ENCODE data around the gene TM4SF4. TPM values are rescaled to one million over a fixed set of nuclear protein-coding genes. Genes with fewer than 3 reads are reported as not detected.
A peak's percentile ranks its signal among the peaks of the same experiment; 100 is the strongest.

TM4SF4 gene
- total RNA-seq, 1 experiment from 2014 or later = 2.7 TPM

DNA sequence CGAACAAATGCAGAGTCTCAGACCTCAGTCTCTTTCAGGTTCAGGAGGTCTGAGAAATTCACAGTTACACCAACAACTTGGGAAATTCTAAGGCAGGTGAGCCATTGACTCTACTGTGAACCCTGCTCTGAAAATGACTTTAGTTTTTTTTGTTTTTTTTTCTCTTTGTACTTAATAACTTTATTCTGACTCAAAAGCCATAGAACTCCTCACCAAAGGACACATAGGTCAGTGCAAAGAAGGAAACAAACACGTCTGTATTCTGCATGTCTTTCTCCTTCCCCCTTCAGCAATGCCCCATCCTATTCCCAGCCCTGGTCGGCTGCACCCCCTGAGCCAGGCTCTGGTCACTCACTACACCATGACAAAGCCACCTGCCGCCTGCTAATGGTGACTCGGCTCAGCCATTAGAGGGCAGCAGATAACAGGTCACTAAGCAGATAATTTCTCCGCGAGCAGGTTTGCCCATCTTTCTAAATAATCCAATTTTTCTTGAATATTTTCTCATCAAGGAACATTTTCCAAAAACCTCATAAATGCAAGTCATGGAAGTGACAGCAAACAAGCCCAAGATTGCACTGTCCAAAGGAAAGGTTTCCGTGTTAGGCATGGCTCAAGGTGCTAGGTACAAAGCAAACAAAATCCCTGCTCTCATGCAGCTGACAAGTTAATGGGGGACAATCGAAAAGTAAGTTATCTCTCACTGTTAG lies 37.7 kb downstream of the TM4SF4 start:
- intact Hi-C loops (cut with micrococcal nuclease; ENCODE audit: unreplicated experiment) = loop anchor here (1.0 to 5.0 kb wide), 5 partner anchors 17 to 301 kb away; partner anchors contain the start of genes COMMD2 and RNF13
- no peak overlapping the region for H3K4me3 ChIP-seq (ENCODE audit: low read depth, low read length)
- H3K4me1 ChIP-seq = peaks cover 24% of the 10 kb centered on the region
- peak; percentile 70 to 76 for DNase-seq
- Mint-ChIP-seq H3K4me3 (ENCODE audit: unreplicated experiment) (peak overlapping the region; percentile 17), H3K27ac (ENCODE audit: unreplicated experiment) (peak overlapping the region; percentile 22), H3K9me3 (ENCODE audit: unreplicated experiment) (no peaks in the 10 kb centered on the region), H3K4me1 (ENCODE audit: low read depth, unreplicated experiment) (peaks cover 20% of the 10 kb centered on the region), H3K36me3 (ENCODE audit: insufficient read depth, unreplicated experiment) (peaks cover 5% of the 10 kb centered on the region), H3K27me3 (ENCODE audit: insufficient read depth, unreplicated experiment) (no peaks in the 10 kb centered on the region)
- TF ChIP-seq, protein P1, sequence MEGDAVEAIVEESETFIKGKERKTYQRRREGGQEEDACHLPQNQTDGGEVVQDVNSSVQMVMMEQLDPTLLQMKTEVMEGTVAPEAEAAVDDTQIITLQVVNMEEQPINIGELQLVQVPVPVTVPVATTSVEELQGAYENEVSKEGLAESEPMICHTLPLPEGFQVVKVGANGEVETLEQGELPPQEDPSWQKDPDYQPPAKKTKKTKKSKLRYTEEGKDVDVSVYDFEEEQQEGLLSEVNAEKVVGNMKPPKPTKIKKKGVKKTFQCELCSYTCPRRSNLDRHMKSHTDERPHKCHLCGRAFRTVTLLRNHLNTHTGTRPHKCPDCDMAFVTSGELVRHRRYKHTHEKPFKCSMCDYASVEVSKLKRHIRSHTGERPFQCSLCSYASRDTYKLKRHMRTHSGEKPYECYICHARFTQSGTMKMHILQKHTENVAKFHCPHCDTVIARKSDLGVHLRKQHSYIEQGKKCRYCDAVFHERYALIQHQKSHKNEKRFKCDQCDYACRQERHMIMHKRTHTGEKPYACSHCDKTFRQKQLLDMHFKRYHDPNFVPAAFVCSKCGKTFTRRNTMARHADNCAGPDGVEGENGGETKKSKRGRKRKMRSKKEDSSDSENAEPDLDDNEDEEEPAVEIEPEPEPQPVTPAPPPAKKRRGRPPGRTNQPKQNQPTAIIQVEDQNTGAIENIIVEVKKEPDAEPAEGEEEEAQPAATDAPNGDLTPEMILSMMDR (IDR thresholded peaks at IDR 0.05; ENCODE audit: insufficient read depth in 1 of 2, low read depth in 1 of 2, low read length in 1 of 2, severe bottlenecking in 1 of 2, unreplicated experiment in 1 of 2) = peak; percentile 75 to 86
- ChIA-PET CTCF (interaction anchor here (0.6 kb wide), 1 partner anchor 216 kb away, joined by 6 read pairs; no protein-coding TSS in a partner anchor), POLR2A (no interaction called here)
- no TSS peak for BruUV-seq (replicated peaks)
- no peaks in the 10 kb centered on the region for H3K36me3 ChIP-seq (ENCODE audit: control insufficient read depth, insufficient read depth, low read length)
- H3K9me3 ChIP-seq = no peaks in the 10 kb centered on the region
- H3K27me3 ChIP-seq (replicated peaks; ENCODE audit: control insufficient read depth, insufficient read depth, low read length) = no peaks in the 10 kb centered on the region

DNA sequence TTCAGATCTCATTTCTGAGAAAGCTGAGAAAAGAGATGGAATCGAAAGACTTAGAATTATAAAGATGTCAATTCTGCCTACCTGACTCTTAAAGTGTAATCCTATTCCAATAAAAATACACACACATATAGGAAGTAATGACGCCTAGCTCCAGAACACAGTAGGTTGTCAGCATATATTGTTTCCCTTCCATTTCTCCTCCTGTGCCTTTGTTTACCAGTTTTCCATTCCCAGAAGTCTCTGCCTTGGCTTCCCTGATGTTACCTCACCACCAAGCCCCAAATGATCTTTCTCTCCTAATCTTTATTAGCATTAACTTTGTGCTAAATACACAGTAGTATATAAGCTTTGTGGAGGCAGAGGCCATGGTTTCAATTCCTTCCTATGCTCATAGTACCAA lies 40.0 kb downstream of the TM4SF4 start:
- peaks cover 4% of the 10 kb centered on the region for H3K4me1 ChIP-seq
- no peaks in the 10 kb centered on the region for H3K27me3 ChIP-seq (replicated peaks; ENCODE audit: control insufficient read depth, insufficient read depth, low read length)
- H3K4me1 Mint-ChIP-seq (ENCODE audit: low read depth, unreplicated experiment) = peaks cover 7% of the 10 kb centered on the region
- BruUV-seq (replicated peaks) = no TSS peak
- intact Hi-C loops (cut with micrococcal nuclease; ENCODE audit: unreplicated experiment) = loop anchor here (5.0 kb wide), 1 partner anchor 258 kb away; no protein-coding TSS in a partner anchor
- H3K27ac Mint-ChIP-seq (ENCODE audit: unreplicated experiment) = no peak overlapping the region
- ChIA-PET POLR2A (no interaction called here), CTCF (interaction anchor here (1.0 kb wide), 1 partner anchor 203 kb away, joined by 4 read pairs; no protein-coding TSS in a partner anchor)
- no peaks in the 10 kb centered on the region for H3K9me3 Mint-ChIP-seq (ENCODE audit: unreplicated experiment)
- no peaks in the 10 kb centered on the region for H3K9me3 ChIP-seq
- TF ChIP-seq, protein P1 (IDR thresholded peaks at IDR 0.05; ENCODE audit: insufficient read depth in 1 of 2, low read depth in 1 of 2, low read length in 1 of 2, severe bottlenecking in 1 of 2, unreplicated experiment in 1 of 2) = no peak
- no peak overlapping the region for H3K4me3 Mint-ChIP-seq (ENCODE audit: unreplicated experiment)
- H3K36me3 Mint-ChIP-seq (ENCODE audit: insufficient read depth, unreplicated experiment) = peaks cover 11% of the 10 kb centered on the region
- H3K36me3 ChIP-seq (ENCODE audit: control insufficient read depth, insufficient read depth, low read length) = no peaks in the 10 kb centered on the region
- DNase-seq = no peak
- H3K27me3 Mint-ChIP-seq (ENCODE audit: insufficient read depth, unreplicated experiment) = no peaks in the 10 kb centered on the region
- no peak overlapping the region for H3K4me3 ChIP-seq (ENCODE audit: low read depth, low read length)

DNA sequence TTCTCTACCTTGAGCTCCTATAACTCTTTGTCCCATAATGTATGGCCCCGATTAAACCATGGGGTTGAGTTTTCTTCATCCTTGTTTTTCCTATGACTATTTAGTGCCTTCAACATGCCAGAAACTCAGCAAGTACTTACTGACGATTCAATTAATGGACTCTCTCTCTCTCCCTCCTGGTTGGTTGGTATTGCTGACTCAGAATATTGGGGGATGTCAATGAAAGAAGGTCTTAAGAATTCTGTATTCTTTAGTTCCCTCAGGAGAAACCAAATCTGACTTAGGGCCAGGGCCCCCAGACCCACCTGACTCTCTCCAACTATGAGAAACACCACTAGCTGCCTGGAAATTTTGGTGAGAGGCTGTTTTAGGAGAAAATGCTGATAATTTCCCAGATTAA lies 40.8 kb downstream of the TM4SF4 start:
- H3K4me1 Mint-ChIP-seq (ENCODE audit: low read depth, unreplicated experiment) = peaks cover 7% of the 10 kb centered on the region
- TF ChIP-seq, protein P1 (IDR thresholded peaks at IDR 0.05; ENCODE audit: insufficient read depth in 1 of 2, low read depth in 1 of 2, low read length in 1 of 2, severe bottlenecking in 1 of 2, unreplicated experiment in 1 of 2) = no peak
- DNase-seq = no peak
- H3K36me3 Mint-ChIP-seq (ENCODE audit: insufficient read depth, unreplicated experiment) = peaks cover 11% of the 10 kb centered on the region
- no TSS peak for BruUV-seq (replicated peaks)
- intact Hi-C loops (cut with micrococcal nuclease; ENCODE audit: unreplicated experiment) = no loop called here
- Histone ChIP-seq H3K4me3 (ENCODE audit: low read depth, low read length) (no peak overlapping the region), H3K27me3 (replicated peaks; ENCODE audit: control insufficient read depth, insufficient read depth, low read length) (no peaks in the 10 kb centered on the region), H3K9me3 (no peaks in the 10 kb centered on the region), H3K36me3 (ENCODE audit: control insufficient read depth, insufficient read depth, low read length) (no peaks in the 10 kb centered on the region), H3K4me1 (no peaks in the 10 kb centered on the region)
- no peaks in the 10 kb centered on the region for H3K9me3 Mint-ChIP-seq (ENCODE audit: unreplicated experiment)
- POLR2A ChIA-PET = no interaction called here
- no peak overlapping the region for H3K27ac Mint-ChIP-seq (ENCODE audit: unreplicated experiment)
- H3K27me3 Mint-ChIP-seq (ENCODE audit: insufficient read depth, unreplicated experiment) = no peaks in the 10 kb centered on the region
- CTCF ChIA-PET = no interaction called here
- H3K4me3 Mint-ChIP-seq (ENCODE audit: unreplicated experiment) = no peak overlapping the region

Measured in Caco-2 (cell line).